HT1080 (cell line): ENCODE measurements around the gene SYNPO2. TPM values are rescaled to one million over a fixed set of nuclear protein-coding genes. Genes with fewer than 3 reads are reported as not detected.
"Not testable (repeated sequence)": the region's sequence is repeated elsewhere in the genome, so short reads cannot be mapped to it uniquely, and the experiment has no call there.

ENCODE experiments used
- DNase-seq: peaks from one replicate; pipeline ENCODE4 v3.0.0-alpha.2; 2015; ENCODE audit warnings: low read depth
- total RNA-seq: library from RNA; depleted of rRNA; stranded (reverse); fragments of >200 nt; shearing (Covaris generic); gene quantifications from 2 replicates; pipeline ENCODE4 v1.2.3, GENCODE V29; 2014

The SYNPO2 gene
- total RNA-seq, 1 experiment from 2014 or later: 0.08 TPM

DNA sequence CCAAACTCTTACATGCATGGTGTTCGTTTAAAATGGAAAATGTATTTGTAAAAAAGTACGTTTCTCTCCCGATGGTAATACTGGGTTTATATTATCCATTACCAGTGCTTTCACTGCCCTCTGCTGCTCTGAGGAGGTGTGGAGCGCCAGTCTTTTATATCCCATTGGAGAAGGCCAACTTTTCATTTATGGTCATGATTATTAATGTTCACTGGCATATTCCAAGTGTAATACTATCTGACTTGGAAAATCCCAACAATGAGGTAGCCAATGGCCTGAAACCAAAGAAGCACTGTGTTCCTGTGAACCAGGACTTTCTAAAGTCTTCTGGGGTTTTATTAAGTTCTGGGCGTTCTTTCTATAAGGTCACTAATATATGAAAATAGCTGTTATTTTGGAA lies 80.7 kb downstream of the SYNPO2 start:
- peak; percentile 54 for DNase-seq

DNA sequence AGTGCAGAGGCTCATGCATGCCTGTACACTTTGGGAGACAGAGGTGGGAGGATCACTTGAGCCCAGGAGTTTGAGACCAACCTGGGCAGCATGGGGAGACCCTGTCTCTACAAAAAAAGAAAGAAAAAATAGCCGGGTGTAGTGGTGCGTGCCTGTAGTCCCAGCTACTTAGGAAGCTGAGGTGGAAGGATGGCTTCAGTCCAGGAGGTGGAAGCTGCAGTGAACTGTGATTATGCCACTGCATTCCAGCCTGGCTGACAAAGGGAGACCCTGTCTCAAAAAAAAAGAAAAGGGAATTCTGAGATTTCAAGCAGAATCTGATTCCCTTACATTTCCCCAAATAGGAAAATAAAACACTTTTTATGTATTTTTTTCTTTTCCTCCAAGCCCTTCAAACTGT lies 83.5 kb downstream of the SYNPO2 start:
- no peak for DNase-seq

DNA sequence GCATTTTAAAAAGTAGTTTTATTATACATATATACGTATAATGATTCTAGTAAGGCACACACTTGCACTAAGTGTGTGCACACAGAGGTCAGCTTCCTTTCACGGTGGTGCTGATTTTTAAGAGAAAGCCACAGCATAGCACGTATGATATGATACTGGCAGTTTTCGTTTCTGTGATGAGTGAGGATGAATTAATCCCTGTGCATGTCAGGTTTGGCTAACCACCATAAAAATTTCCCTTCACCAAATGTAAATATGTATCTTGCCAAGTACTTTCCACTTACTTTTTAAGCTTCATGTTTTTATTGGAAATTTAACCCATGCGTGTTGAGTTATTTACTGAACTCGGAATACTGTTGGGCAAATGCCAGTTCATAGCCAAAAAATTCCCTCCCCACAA lies 84.6 kb downstream of the SYNPO2 start:
- no peak for DNase-seq

DNA sequence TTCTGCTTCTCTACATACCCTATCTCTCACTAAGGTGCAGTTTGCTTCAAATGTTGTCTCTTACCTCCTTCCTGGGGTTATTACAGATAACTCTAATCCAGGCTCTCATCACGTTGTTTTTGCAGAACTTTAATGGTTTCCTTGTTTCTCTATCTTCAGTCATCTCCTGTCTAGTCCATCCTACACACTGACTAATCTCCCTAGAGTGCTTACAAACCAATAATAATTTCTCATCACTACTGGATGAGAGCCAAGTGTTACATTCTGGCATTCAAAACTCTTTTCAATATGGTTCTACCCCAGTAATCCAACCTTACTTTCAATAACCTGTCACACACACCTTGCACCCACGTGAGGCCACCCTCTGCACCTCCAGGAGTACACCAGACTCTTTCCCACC lies 86.1 kb downstream of the SYNPO2 start:
- DNase-seq: no peak

GRCh38 chr4:118975449-118976192 lies 87.0 kb downstream of the SYNPO2 start:
- DNase-seq: no peak

GRCh38 chr4:118976193-118976560 lies 87.5 kb downstream of the SYNPO2 start:
- DNase-seq: not testable (repeated sequence)

DNA sequence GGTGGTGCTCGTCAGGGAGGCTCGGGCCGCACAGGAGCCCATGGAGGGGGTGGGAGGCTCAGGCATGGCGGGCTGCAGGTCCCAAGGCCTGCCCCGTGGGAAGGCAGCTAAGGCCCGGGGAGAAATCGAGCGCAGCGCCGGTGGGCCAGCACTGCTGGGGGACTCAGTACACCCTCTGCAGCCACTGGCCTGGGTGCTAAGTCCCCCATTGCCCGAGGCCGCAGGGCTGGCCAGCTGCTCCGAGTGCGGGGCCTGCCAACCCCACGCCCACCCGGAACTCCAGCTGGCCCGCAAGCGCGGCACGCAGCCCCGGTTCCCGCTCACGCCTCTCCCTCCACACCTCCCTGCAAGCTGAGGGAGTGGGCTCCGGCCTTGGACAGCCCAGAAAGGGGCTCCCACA lies 88.4 kb downstream of the SYNPO2 start:
- DNase-seq: not testable (repeated sequence)

GRCh38 chr4:118979712-118980111 lies 91.1 kb downstream of the SYNPO2 start:
- no peak for DNase-seq

- DNase-seq: no peak
These were observed 92.7 kb downstream of the SYNPO2 start for GRCh38 chr4:118981171-118981838.

DNA sequence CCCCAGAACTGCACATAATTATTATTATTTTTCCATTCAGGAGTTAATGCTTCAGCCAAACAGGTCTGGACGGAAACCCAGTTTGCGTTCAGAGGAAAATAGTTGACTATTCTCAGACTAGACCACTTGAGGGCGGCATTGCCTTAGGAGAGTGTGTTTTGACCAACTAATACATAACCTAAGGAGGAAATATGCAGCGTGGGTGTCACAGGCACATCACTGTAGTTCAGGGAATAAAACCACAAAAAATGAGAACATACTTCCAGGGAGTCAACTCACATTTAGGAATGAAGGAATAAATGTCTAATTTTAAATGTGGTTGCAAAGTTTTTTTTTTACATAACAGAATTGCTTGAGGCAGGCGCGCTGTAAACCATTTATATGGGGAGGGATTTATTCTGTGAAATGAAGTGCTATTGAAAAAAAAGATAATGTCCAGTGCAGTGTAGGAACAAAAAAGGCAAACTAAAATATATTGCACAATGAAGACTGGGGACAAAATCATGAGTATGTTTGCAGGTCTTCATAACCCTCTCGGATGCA lies 93.3 kb downstream of the SYNPO2 start:
- DNase-seq: peak; percentile 64

DNA sequence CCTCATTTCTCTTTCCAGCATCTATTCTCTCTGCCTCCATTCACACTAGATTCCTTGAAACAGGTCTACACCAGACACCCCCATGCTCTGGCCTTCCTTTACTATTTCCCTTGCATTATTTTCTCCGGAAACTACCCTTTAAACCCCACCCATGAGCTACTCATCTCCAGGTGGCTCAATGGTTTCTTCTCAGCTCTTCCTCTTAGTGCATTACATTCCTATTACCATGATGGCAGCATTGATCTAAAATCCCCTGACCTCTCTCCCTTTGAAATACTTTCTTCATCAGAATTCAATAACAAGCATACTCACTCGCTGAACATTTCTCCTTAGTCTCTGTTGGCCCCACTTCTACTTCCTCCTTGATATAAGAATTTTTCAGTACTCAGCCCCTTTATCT lies 94.6 kb downstream of the SYNPO2 start:
- no peak for DNase-seq

DNA sequence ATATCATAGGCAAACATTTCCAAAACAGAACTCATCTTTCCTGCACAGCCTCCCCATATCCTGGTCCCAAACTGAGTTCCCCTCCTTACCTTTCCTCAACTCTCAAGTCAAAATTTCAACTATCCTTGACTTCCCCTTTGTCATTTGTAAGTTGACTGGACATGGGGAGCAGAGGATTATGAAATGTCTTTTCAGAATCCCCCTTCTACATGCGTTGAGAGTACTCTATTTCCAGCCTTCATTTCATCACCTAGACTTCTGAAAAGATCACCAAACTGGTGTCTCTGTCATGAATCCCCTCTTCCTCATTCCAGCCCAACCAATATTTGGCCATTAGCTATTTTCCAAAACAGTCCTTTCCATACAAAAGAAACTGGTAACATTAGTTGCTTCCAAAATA lies 95.2 kb downstream of the SYNPO2 start:
- DNase-seq: no peak

- no peak for DNase-seq
These were observed 96.7 kb downstream of the SYNPO2 start for GRCh38 chr4:118985170-118986000.

DNA sequence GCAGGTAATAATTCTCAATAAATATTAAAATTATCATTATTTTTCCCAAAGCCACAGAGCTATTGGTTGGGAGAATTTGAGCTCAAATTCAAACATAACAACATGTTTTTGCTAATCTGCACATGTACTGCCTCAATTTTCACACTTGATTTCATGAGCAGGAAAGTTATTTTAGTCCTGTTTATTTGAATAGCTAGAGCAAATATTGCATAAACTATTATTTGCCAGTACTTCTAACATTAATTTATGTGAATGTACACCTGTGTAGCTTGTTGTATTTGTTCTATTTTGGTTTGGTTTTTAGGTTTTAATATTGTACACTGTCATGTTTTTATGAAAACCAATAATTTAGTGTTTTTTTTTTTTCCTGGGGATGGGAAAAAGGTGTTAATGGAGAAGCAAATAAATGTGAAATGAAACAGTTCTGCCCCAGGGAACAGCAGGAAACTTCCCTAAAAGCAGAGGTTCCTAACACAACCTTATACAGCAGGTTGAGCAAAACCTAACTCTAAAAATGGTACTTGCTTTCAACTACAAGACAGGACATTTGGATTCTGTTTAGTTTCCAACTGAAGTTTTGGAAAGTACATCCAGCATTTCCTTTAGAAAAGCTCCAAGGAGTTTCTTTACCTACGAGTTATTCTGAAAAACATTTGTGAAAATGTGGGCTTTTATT lies 99.4 kb downstream of the SYNPO2 start:
- DNase-seq: no peak

DNA sequence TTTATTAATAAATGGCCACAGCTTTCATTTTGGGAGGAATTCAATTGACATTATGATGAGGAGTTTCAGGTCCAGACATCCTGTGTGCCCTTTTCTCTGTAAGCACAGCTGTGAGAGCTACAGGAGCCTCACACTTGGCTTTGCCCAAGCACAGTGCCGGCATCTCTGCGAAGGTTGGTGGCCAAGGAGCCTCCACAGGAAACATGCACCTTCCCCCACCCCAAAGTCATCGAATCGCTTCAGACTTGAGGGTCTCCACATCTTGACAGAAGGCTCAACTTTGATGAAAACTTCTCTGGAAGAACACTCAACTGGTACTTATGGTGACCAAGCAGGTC lies 100.0 kb downstream of the SYNPO2 start:
- DNase-seq: no peak

- DNase-seq: peak; percentile 90
These were observed 100.7 kb downstream of the SYNPO2 start for GRCh38 chr4:118989098-118990080.

- DNase-seq: no peak
These were observed 103.0 kb downstream of the SYNPO2 start for GRCh38 chr4:118991686-118992085.

GRCh38 chr4:118992149-118992548 lies 103.5 kb downstream of the SYNPO2 start:
- DNase-seq: no peak

DNA sequence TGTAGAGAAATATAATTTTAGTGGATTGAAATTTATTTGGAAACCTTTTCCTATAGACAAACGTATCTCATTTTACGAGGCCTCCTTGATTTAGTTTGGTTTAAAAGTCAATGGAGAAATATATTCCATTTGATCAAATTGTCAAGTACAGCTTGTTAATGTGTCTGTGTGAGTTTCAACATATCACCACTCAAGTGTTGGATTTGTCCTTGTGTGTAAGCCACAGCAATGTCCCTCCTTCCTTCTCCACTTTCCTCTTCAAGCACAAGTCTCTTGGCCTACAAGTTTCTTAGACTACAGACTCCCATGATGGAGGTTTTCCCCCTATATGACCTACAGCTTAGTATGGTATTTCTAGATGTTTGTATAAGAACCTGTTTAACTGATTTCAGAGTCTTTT lies 104.7 kb downstream of the SYNPO2 start:
- DNase-seq: no peak

DNA sequence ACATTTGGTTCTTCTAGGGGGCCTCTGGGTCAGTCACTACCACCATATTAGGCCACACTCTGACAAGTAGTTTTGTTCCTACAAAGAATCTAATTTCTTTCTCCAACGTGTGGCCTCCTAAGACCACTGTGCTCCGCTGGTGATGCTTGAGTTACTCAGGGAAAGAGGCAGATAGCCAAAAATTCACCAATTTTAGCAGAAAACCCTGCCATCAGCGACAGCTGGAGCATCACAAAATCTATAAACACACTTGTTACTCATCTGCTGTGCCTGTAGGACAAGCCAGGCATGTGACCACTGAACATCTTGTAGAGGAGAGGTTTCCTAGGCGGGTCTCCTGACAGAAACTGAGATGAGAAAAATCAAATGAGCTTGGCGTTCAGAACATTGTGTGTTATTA lies 105.4 kb downstream of the SYNPO2 start:
- DNase-seq: no peak
